ENCODE measurements around the gene LRP8. TPM values are rescaled to one million over a fixed set of nuclear protein-coding genes. Genes with fewer than 3 reads are reported as not detected.

Gene LRP8
- total and polyA plus RNA-seq, 2 experiments from 2014 or later, result 27.8 to 71.1 TPM

DNA sequence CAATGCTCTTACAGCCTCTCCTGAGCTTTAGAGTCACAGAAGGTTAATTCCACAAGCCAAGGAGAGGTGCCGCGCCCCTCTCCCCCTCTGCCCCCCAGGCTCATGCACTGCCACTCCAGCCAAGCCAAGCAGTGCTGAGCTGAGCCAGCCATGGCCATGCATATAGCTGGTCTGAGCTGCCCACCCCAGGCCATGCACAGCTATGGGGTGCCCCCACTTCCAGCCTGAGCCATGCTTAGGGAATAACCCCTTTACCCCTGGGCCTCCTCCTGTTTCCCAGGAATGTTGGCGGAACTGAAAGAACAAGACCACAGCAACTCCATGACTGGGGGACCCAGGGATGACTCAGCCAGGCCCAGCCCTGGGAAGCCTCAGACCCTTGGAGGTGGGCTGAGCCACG is 55.5 kb downstream of the LRP8 start (continued):
- TF ChIP-seq, protein P1, sequence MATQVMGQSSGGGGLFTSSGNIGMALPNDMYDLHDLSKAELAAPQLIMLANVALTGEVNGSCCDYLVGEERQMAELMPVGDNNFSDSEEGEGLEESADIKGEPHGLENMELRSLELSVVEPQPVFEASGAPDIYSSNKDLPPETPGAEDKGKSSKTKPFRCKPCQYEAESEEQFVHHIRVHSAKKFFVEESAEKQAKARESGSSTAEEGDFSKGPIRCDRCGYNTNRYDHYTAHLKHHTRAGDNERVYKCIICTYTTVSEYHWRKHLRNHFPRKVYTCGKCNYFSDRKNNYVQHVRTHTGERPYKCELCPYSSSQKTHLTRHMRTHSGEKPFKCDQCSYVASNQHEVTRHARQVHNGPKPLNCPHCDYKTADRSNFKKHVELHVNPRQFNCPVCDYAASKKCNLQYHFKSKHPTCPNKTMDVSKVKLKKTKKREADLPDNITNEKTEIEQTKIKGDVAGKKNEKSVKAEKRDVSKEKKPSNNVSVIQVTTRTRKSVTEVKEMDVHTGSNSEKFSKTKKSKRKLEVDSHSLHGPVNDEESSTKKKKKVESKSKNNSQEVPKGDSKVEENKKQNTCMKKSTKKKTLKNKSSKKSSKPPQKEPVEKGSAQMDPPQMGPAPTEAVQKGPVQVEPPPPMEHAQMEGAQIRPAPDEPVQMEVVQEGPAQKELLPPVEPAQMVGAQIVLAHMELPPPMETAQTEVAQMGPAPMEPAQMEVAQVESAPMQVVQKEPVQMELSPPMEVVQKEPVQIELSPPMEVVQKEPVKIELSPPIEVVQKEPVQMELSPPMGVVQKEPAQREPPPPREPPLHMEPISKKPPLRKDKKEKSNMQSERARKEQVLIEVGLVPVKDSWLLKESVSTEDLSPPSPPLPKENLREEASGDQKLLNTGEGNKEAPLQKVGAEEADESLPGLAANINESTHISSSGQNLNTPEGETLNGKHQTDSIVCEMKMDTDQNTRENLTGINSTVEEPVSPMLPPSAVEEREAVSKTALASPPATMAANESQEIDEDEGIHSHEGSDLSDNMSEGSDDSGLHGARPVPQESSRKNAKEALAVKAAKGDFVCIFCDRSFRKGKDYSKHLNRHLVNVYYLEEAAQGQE (IDR thresholded peaks at IDR 0.05; ENCODE audit: unreplicated experiment), result no peak

DNA sequence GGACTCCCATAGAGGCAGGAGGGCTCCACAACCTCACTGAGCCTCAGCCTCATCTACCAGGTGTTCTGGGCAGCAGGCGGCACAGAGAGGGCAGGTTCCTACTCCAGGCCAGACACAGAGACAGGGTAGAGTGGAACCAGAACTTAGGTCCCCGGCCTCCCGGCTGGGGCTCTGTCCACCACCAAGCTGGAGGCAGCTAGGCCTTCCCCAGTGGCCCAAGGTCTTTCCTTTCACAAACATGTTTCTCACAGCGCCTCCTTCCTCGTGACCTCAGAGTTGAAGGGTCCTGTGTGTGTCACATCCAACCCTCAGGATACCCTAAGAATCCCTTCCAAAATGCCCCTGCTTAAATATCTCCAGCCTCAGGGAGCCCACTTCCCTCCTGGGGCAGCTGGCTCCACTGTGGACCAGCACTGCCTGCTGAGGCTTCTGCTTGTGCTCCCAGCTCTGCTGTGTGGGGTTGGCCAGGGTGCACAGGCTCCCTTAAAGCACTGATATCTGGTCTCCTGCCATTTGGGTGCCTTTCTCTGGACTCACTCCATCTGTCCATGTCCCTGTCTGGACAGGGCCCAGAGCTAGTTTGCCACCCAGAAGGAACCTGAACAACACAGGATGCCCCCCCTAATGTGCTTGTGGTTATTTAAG is 56.3 kb downstream of the LRP8 start:
- Mint-ChIP-seq H3K9me3 (no peaks in the 10 kb centered on the region), H3K27ac (no peak overlapping the region), H3K27me3 (ENCODE audit: insufficient read depth, low read depth, poor library complexity) (peaks cover 9% of the 10 kb centered on the region), H3K4me1 (no peaks in the 10 kb centered on the region; the same call in 2 of the 3 replicates), H3K36me3 (ENCODE audit: low read depth) (peaks cover 90% of the 10 kb centered on the region), H3K4me3 (no peak overlapping the region)
- H4K20me1 ChIP-seq (replicated peaks; ENCODE audit: insufficient read depth), result peaks cover 5% of the 10 kb centered on the region; the same call in 1 of the 2 replicates
- H3K4me3 ChIP-seq, result no peak overlapping the region
- DNase-seq (ENCODE audit: low spot score), result no peak
- no peaks in the 10 kb centered on the region for H3F3A ChIP-seq (replicated peaks; ENCODE audit: low read depth)
- no peak overlapping the region for H2AFZ ChIP-seq
- no peaks in the 10 kb centered on the region for H3K79me2 ChIP-seq (replicated peaks; ENCODE audit: insufficient read depth)
- no peaks in the 10 kb centered on the region for H3K9me2 ChIP-seq (ENCODE audit: insufficient read depth)
- no peak for TF ChIP-seq ZNF331 (CRISPR knock-in tag; IDR thresholded peaks at IDR 0.05; ENCODE audit: low read depth)
- TF ChIP-seq, protein P2, sequence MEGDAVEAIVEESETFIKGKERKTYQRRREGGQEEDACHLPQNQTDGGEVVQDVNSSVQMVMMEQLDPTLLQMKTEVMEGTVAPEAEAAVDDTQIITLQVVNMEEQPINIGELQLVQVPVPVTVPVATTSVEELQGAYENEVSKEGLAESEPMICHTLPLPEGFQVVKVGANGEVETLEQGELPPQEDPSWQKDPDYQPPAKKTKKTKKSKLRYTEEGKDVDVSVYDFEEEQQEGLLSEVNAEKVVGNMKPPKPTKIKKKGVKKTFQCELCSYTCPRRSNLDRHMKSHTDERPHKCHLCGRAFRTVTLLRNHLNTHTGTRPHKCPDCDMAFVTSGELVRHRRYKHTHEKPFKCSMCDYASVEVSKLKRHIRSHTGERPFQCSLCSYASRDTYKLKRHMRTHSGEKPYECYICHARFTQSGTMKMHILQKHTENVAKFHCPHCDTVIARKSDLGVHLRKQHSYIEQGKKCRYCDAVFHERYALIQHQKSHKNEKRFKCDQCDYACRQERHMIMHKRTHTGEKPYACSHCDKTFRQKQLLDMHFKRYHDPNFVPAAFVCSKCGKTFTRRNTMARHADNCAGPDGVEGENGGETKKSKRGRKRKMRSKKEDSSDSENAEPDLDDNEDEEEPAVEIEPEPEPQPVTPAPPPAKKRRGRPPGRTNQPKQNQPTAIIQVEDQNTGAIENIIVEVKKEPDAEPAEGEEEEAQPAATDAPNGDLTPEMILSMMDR (conservative IDR thresholded peaks at IDR 0.05; ENCODE audit: low read depth in 2 of 2), result no peak
- no peak for TF ChIP-seq JUNB (IDR thresholded peaks at IDR 0.05; ENCODE audit: unreplicated experiment)
- no peak for TF ChIP-seq POLR2AphosphoS5 (IDR thresholded peaks at IDR 0.05; ENCODE audit: low read depth)
- TF ChIP-seq CREB1 (CRISPR knock-in tag; IDR thresholded peaks at IDR 0.05; ENCODE audit: low read depth), result no peak
- TF ChIP-seq EZH2phosphoT487 (IDR thresholded peaks at IDR 0.05; ENCODE audit: unreplicated experiment), result no peak
- no peak for TF ChIP-seq ZNF114 (CRISPR knock-in tag; IDR thresholded peaks at IDR 0.05)
- TF ChIP-seq, protein P3, sequence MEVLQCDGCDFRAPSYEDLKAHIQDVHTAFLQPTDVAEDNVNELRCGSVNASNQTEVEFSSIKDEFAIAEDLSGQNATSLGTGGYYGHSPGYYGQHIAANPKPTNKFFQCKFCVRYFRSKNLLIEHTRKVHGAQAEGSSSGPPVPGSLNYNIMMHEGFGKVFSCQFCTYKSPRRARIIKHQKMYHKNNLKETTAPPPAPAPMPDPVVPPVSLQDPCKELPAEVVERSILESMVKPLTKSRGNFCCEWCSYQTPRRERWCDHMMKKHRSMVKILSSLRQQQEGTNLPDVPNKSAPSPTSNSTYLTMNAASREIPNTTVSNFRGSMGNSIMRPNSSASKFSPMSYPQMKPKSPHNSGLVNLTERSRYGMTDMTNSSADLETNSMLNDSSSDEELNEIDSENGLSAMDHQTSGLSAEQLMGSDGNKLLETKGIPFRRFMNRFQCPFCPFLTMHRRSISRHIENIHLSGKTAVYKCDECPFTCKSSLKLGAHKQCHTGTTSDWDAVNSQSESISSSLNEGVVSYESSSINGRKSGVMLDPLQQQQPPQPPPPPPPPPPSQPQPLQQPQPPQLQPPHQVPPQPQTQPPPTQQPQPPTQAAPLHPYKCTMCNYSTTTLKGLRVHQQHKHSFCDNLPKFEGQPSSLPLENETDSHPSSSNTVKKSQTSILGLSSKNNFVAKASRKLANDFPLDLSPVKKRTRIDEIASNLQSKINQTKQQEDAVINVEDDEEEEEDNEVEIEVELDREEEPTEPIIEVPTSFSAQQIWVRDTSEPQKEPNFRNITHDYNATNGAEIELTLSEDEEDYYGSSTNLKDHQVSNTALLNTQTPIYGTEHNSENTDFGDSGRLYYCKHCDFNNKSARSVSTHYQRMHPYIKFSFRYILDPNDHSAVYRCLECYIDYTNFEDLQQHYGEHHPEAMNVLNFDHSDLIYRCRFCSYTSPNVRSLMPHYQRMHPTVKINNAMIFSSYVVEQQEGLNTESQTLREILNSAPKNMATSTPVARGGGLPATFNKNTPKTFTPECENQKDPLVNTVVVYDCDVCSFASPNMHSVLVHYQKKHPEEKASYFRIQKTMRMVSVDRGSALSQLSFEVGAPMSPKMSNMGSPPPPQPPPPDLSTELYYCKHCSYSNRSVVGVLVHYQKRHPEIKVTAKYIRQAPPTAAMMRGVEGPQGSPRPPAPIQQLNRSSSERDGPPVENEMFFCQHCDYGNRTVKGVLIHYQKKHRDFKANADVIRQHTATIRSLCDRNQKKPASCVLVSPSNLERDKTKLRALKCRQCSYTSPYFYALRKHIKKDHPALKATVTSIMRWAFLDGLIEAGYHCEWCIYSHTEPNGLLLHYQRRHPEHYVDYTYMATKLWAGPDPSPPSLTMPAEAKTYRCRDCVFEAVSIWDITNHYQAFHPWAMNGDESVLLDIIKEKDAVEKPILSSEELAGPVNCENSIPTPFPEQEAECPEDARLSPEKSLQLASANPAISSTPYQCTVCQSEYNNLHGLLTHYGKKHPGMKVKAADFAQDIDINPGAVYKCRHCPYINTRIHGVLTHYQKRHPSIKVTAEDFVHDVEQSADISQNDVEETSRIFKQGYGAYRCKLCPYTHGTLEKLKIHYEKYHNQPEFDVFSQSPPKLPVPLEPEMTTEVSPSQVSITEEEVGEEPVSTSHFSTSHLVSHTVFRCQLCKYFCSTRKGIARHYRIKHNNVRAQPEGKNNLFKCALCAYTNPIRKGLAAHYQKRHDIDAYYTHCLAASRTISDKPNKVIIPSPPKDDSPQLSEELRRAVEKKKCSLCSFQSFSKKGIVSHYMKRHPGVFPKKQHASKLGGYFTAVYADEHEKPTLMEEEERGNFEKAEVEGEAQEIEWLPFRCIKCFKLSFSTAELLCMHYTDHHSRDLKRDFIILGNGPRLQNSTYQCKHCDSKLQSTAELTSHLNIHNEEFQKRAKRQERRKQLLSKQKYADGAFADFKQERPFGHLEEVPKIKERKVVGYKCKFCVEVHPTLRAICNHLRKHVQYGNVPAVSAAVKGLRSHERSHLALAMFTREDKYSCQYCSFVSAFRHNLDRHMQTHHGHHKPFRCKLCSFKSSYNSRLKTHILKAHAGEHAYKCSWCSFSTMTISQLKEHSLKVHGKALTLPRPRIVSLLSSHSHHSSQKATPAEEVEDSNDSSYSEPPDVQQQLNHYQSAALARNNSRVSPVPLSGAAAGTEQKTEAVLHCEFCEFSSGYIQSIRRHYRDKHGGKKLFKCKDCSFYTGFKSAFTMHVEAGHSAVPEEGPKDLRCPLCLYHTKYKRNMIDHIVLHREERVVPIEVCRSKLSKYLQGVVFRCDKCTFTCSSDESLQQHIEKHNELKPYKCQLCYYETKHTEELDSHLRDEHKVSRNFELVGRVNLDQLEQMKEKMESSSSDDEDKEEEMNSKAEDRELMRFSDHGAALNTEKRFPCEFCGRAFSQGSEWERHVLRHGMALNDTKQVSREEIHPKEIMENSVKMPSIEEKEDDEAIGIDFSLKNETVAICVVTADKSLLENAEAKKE (CRISPR knock-in tag; IDR thresholded peaks at IDR 0.05), result no peak
- TF ChIP-seq, protein P1 (IDR thresholded peaks at IDR 0.05; ENCODE audit: unreplicated experiment), result no peak
- no peak for ATAC-seq
- H3K4me2 ChIP-seq, result no peak overlapping the region
- no peaks in the 10 kb centered on the region for H3K27me3 ChIP-seq (ENCODE audit: insufficient read depth)
- peaks cover 12% of the 10 kb centered on the region for H3K36me3 ChIP-seq (ENCODE audit: insufficient read depth)
- no peaks in the 10 kb centered on the region for H3K4me1 ChIP-seq (ENCODE audit: insufficient read depth)
- H3K27ac ChIP-seq (ENCODE audit: low read depth), result no peak overlapping the region
